Gastrocnemius medialis (tissue), 4 donors: ENCODE results near the gene CIT. TPM values are rescaled to one million over a fixed set of nuclear protein-coding genes. Genes with fewer than 3 reads are reported as not detected.

Experiments used
- ATAC-seq, 2 donors: fragments of 150-250 bp; one replicate each; pipeline ENCODE4 v1.9.1; 2016
- DNase-seq, 2 donors: peaks; one replicate each; pipeline ENCODE4 v3.0.0-alpha.2; 2019
- H3K27ac ChIP-seq, 4 donors: fragments of 200-600 bp; sonication (generic); 1 replicate in 1 of 4; 2 replicates in 3 of 4; pipeline ENCODE4 v1.5.1; 2016 to 2018; ENCODE audit warnings: mild to moderate bottlenecking in 2 of 4, moderate library complexity in 1 of 4
- H3K27me3 ChIP-seq, 3 donors: fragments of 200-600 bp; sonication (generic) in 2 of 3; 1 replicate in 1 of 3; 2 replicates in 2 of 3; pipeline versions ENCODE4 v1.5.1 to v1.6.0; 2016 to 2019; ENCODE audit warnings: mild to moderate bottlenecking in 1 of 3, moderate library complexity in 1 of 3
- H3K36me3 ChIP-seq, 2 donors: fragments of 200-600 bp; sonication (generic) in 1 of 2; one replicate each; pipeline ENCODE4 v1.5.1; 2017 to 2018
- H3K4me1 ChIP-seq, 2 donors: fragments of 200-600 bp; sonication (generic) in 1 of 2; one replicate each; pipeline ENCODE4 v1.5.1; 2016 to 2017; ENCODE audit warnings: mild to moderate bottlenecking in 2 of 2
- H3K4me3 ChIP-seq, 4 donors: fragments of 200-600 bp; sonication (generic) in 3 of 4; 1 replicate in 1 of 4; 2 replicates in 3 of 4; pipeline ENCODE4 v1.5.1; 2016 to 2019; ENCODE audit warnings: mild to moderate bottlenecking in 2 of 4
- H3K9me3 ChIP-seq, 3 donors: fragments of 200-600 bp; sonication (generic) in 2 of 3; 1 replicate in 1 of 3; 2 replicates in 2 of 3; pipeline ENCODE4 v1.5.1; 2016 to 2019
- CTCF ChIP-seq, 5 experiments: fragments of 450-650 bp in 3 of 5; fragments of 200-600 bp in 2 of 5; sonication (generic) in 2 of 5; IDR thresholded peaks in 4 of 5; conservative IDR thresholded peaks in 1 of 5; 1 replicate in 4 of 5; 2 replicates in 1 of 5; pipeline ENCODE4 v1.5.1; 2016 to 2019; ENCODE audit warnings: antibody characterized with exemption in 5 of 5, mild to moderate bottlenecking in 3 of 5, moderate library complexity in 3 of 5
- POLR2A ChIP-seq, 2 donors: fragments of 450-650 bp; IDR thresholded peaks; one replicate each; pipeline ENCODE4 v1.6.1; 2017; ENCODE audit warnings: antibody characterized with exemption in 2 of 2, mild to moderate bottlenecking in 2 of 2, moderate library complexity in 2 of 2
- in situ Hi-C, 4 donors: fragments of 200-750 bp; cut with MboI; loops; one replicate each; pipeline versions ENCODE4 v1.15.0 to v1.8.0; 2017; ENCODE audit warnings: low sequenced_read_pairs in 4 of 4
- intact Hi-C: fragments of 100-400 bp; cut with DNase I; formaldehyde crosslinking; loops from one replicate; pipeline ENCODE4 v1.15.1; 2023; ENCODE audit warnings: low total_unique reads
- total RNA-seq, 4 donors: library from RNA; depleted of rRNA; stranded (reverse); fragments of >200 nt; gene quantifications; one replicate each; pipeline versions ENCODE4 v1.1.0 to v1.2.3, GENCODE V29; 2016

The CIT gene
- total RNA-seq, 4 donors from 2014 or later, result 0.05 to 4.0 (median 1.5) TPM

- intact Hi-C loops (no loop called here), in situ Hi-C loops (no loop called here)
- no peak for ATAC-seq
- H3K27ac ChIP-seq, result no peak overlapping the region
- DNase-seq, result no peak
- peaks cover 0 to 6% of the 10 kb centered on the region in 2 donors for H3K4me1 ChIP-seq
- no peaks in the 10 kb centered on the region for H3K27me3 ChIP-seq
- H3K36me3 ChIP-seq, result no peaks in the 10 kb centered on the region
- no peaks in the 10 kb centered on the region for H3K9me3 ChIP-seq
- no peak for TF ChIP-seq CTCF (IDR thresholded peaks at IDR 0.05 in 4 of 5, conservative IDR thresholded peaks at IDR 0.05 in 1 of 5)
- TF ChIP-seq POLR2A (IDR thresholded peaks at IDR 0.05), result no peak
- no peak overlapping the region for H3K4me3 ChIP-seq
Observed at GRCh38 chr12:119729871-119730270, 147.2 kb downstream of the CIT start.

- in situ Hi-C loops (no loop called here), intact Hi-C loops (no loop called here)
- no peak overlapping the region for H3K27ac ChIP-seq
- H3K27me3 ChIP-seq, result no peaks in the 10 kb centered on the region
- no peak overlapping the region for H3K4me3 ChIP-seq
- DNase-seq, result no peak
- H3K4me1 ChIP-seq, result peaks cover 0 to 6% of the 10 kb centered on the region in 2 donors
- no peak for ATAC-seq
- H3K9me3 ChIP-seq, result no peaks in the 10 kb centered on the region
- H3K36me3 ChIP-seq, result no peaks in the 10 kb centered on the region
- TF ChIP-seq POLR2A (IDR thresholded peaks at IDR 0.05), result no peak
- no peak for TF ChIP-seq CTCF (IDR thresholded peaks at IDR 0.05 in 4 of 5, conservative IDR thresholded peaks at IDR 0.05 in 1 of 5)
Observed at GRCh38 chr12:119728444-119728745, 148.7 kb downstream of the CIT start.

GRCh38 chr12:119727600-119728443, 149.3 kb downstream of the CIT start:
- H3K36me3 ChIP-seq, result no peaks in the 10 kb centered on the region
- in situ Hi-C loops, result no loop called here
- DNase-seq (no peak), ATAC-seq (no peak)
- H3K4me1 ChIP-seq, result peaks cover 0 to 6% of the 10 kb centered on the region in 2 donors
- intact Hi-C loops, result no loop called here
- H3K9me3 ChIP-seq, result no peaks in the 10 kb centered on the region
- TF ChIP-seq POLR2A (IDR thresholded peaks at IDR 0.05) (no peak), CTCF (IDR thresholded peaks at IDR 0.05 in 4 of 5, conservative IDR thresholded peaks at IDR 0.05 in 1 of 5) (no peak)
- no peak overlapping the region for H3K27ac ChIP-seq
- H3K27me3 ChIP-seq, result no peaks in the 10 kb centered on the region
- no peak overlapping the region for H3K4me3 ChIP-seq

- H3K36me3 ChIP-seq, result no peaks in the 10 kb centered on the region
- H3K4me3 ChIP-seq, result no peak overlapping the region
- peak overlapping the region in 2 of 4 donors; percentile 44 to 60 for H3K27ac ChIP-seq
- intact Hi-C loops (no loop called here), in situ Hi-C loops (no loop called here)
- H3K27me3 ChIP-seq, result no peaks in the 10 kb centered on the region
- DNase-seq, result no peak
- H3K4me1 ChIP-seq, result peaks cover 0 to 6% of the 10 kb centered on the region in 2 donors
- peak; percentile 64 to 92 for ATAC-seq
- no peaks in the 10 kb centered on the region for H3K9me3 ChIP-seq
- TF ChIP-seq POLR2A (IDR thresholded peaks at IDR 0.05) (no peak), CTCF (IDR thresholded peaks at IDR 0.05 in 4 of 5, conservative IDR thresholded peaks at IDR 0.05 in 1 of 5) (no peak)
Observed at GRCh38 chr12:119725523-119725922, 151.6 kb downstream of the CIT start.
